Stimulated activated CD4-positive, alpha-beta T cell treated with anti-CD3 and anti-CD28 coated beads, TNF-alpha, amount 100 ng/mL, for 48 hours (primary cell): ENCODE data around the gene DLGAP1.

ENCODE experiments used
- DNase-seq, 3 donors: peaks; one replicate each; pipeline ENCODE4 v3.0.0-alpha.2; 2020; ENCODE audit warnings: low read depth in 3 of 3

DLGAP1 gene

DNA sequence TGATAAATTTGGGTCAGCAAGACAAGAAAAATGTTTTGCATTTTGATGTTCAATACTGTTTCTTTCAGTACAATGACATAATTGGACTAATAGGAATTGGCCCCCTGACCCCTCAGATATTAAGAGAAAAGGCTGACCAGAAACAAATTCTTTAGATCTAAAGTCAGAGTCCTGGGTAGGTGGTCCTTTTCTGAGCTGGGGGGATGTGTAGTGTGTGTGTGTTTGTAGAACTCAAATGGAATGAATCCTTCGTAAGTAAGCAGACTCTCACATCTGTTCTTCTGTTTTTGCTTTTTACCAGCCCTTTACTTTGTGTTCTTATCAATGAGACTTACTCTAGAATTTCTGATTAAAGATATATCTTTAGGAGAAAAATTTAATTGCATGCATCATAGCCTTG, 677.4 kb downstream of the DLGAP1 start:
- DNase-seq: no peak

DNA sequence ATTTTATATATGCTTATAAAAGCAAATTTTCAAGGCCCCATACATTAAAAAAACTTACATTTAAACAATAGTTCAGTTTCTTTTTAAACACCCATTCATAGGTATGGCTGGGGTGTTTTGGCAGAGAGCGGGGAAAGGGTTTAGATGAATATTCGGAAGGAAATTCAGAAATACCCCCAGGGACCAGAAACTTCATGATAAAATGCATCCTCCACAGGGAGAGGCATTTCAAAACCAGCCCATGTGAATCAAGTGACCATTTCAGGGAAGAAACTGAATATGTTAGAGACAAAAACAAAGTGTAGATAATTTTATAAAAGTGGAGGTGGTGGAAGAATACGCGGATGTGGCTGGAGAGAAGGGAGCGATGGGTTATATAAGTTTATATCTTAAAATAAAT, 678.0 kb downstream of the DLGAP1 start:
- no peak for DNase-seq

DNA sequence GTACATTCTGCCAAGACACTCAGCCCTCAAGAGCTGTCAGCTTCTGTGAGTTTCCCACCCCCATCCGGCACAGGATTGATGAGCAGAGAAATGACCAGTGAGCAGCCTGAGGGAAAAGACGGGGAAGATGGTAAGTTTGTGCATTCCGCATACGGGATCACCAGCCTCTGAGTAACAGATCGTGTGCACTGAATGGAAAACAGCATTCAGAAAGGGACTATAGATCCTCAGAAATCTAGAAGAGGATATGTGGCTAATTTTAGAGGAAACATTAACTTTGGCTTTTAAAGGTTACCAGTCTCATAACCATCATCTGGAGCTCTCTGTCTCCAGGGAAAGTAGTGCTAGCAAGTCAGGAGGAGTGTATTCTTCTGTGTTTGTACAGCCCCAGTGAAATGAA, 679.1 kb downstream of the DLGAP1 start:
- no peak for DNase-seq

DNA sequence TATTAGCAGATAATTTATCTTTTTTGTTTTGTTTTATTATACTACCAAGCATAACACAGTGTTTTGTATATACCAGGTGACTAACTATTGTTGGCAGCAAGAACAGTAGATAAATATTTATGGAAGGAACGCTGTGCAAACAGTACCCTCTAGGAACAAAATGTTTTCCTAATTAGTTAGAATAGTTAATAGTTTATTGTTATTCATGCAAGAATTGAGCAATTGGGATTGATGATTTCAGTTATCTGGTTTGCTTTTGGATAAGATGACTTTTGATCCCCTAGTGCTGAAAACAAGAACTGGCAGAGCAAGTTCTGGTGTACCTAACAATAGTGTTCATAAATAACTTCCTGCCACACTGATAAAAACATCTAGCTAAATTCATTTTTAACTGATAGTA, 681.8 kb downstream of the DLGAP1 start:
- DNase-seq: no peak

DNA sequence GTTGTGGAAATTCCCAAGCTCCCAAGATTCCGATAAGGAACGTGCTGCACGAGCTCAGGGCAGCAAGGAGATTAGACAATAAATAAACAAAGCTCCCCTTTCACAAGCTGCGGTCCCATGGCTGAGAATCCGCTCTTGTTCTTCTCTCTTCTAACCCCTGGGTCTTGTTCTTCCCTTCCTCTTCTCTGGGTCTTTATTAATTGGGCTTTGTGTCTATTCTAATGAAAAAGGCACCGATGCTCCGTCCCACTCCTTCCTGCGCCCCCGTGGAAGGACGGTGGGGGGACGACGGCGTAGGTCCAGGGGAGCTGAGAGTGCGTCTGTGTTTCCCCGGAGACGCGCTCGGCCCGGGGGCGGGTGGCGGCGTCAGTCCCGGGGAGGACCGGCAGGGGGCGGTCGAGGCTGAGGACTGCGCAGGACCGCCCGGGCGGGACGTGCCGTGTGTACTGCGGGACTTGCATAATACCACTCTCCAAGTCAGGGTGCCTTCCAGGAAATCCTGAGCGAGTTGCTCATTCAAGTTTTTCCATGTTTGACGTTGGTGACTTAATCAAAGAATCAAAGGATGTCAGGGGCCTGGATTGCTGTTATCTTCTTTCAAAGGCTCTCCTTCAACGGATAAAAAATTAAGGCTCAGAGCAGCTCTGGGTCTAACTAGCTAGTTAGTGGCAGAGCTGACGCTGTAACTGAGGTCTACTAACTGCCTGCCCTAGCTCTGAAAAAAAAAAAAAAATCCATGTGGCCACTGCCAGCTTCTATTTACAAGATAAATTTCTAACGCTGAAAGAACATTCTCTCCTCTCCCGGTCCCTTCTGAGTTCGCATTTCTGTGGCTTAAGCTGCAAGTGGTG, 683.8 kb downstream of the DLGAP1 start:
- DNase-seq: peak; percentile 68 to 72 (median 71)

DNA sequence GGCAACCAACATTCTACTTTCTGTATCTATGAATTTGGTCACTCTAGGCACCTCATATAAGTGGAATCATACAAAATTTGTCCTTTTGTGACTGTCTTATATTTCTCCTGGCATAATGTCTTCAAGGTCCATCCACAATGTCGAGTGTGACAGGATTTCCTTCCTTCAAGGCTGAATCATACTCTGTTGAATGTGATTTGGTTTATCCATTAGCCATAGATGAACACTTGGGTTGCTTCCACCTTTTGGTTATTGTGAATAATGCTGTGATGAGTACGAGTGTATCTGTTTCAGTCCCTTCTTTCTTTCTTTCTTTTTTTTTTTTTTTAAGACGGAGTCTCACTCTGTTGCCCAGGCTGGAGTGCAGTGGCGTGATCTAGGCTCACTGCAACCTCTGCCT, 693.8 kb downstream of the DLGAP1 start:
- no peak for DNase-seq

DNA sequence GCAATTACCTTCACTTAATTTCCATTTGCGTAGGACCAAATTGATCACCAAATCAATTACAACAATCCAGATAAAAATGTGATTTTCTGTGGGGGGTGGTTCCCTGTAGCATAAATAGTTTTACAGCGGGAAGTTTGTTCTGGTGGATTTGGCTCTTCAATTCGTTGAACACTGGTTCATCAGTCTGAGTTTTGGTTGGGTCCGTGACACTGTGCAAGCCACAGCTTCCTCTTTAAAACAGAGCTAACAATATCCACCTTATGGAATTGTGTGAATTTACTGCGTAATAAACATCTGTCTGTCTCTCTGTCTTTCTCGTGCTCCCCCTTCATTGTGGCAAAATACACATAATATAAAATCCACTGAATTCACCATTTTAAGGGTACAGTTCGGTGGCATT, 694.4 kb downstream of the DLGAP1 start:
- no peak for DNase-seq

DNA sequence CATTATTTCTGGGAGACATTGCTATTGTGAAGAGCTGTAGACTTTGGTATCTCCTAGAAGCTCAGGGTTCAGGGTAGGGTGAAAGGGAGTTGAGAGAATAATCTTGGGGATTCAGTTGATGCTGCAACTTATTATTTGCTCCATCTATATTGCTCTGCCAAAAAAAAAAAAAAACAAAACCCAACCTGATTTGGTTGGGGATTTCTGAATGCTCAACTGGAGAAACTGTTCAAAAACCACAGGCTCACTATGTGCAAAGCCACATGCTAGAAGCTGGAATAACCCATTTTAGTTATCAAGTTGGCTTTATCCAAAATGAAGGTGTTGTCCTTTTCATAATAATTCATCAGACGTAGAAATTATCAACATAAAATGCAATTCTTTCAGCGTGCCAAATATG, 696.0 kb downstream of the DLGAP1 start:
- no peak for DNase-seq

DNA sequence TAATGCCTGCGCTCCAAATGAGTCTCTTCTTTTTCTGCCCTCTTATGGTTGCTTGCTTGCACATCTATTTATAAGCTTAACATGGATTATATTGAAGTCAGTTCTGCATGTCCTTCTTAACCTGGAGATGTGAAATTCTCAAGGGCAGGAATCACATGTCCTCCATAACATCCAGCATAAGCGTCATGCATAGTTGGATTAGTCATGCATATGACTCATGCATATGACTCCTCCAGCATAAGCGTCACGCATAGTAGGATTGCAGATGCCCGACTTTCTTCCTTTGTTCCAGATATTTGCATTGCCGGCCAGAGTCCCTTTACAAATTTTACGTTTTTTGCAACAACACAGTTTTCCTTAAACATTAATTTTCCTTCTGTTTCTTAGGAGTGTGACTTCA, 696.6 kb downstream of the DLGAP1 start:
- DNase-seq: no peak

DNA sequence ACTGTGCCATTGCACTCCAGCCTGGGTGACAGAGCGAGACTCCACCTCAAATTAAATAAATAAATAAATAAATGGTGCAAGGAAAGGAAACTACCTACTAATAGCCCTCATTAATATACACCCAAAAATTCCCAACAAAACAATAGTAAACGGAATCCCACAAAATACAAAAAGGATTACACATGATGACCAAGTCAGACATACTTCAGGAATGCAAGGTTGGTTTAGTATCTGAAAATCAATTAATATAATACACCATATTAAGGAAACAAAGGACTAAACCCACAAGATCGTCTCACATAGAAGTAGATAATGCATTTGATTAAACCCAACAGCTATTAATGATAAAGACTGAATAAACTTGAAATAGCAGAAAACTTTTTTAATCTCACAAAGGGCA, 697.7 kb downstream of the DLGAP1 start:
- DNase-seq: no peak

DNA sequence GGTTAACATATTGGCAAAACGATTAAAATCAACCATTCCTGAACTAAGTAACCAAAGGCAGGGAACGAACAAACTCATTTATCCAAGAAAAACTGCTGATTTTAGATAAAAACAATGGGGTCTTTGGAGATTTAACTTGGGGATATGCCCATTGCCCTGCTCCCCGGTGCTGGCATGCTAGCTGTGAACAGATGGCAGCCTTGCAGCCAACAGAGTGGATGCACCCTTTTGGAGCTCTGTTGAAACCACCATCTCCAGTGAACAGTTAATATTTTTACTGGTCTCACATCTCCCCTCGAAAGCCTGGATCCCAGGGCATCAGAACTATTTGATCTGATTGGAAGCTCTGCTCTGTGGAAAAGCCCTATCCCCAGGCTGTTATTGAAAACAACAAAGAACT, 702.0 kb downstream of the DLGAP1 start:
- no peak for DNase-seq

DNA sequence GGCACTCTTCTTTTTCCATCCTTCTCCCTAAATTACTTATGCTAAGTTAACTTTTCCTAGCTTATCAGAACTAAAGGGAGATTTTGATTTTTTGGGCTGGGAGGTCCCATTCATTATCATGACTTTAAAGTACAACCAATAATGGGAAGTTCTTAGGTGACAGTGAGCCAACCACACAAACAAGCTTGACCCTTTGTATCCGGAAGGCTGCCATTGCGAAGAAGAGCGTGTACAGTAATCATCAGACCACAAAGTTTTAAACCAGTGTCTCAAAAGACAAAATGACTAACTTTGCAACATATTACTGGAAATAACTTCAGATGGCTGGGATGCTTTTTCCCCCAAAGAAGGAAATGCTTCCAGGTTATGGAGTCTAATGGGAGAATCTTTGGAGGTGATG, 707.0 kb downstream of the DLGAP1 start:
- DNase-seq: no peak

DNA sequence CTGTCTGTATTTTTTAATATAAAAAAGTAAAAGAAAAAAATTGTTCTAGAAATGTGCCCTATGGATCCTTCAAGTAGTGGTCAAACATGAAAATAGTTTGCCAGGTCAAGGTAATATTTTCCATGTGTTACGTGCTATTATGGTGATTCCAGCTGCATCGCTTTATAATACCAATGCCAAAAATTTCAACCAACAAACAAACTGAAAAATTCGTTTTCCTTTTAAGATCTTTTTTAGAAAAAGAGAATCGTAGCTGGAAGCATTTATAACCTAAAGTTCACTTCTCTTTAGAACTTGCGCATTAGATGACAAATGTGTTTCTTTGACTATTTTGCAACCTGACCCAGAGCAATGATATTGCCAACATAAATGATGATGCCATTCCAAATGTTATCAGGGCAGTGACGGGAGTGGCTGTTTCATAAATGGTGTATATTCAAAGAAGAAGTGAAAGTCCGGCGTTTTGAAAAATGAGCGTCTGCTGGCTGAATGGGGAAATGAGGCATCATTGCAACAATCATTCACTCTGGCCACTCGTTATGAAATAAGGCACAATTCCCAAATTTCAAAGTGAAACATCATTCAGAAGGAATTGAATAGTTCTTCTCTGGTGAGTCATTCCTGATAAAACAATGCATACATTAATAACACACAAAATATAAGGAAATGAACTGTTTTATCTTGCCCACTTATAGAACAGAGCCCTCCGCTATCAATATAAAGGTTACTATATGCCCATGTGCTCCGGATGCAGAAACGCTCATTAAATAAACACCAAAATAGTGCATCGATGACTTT, 707.7 kb downstream of the DLGAP1 start:
- no peak for DNase-seq

DNA sequence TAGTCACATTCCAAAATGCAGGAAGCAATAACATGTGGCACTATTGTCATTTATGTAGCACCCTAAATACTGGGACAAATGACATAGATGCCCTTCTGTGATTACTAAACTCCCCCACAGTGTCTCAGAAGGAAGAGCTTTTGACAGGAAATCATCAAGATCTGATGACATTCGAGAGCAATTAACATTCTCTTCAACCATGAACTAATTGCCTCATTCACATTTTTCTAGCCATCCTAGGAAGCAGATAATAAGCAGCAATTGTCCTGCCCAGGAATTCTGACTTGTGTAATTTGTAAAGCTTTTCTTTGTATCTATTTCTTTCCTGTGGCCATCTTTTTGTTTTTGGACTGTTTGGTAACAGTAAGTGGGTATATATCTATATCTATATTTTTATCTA, 712.6 kb downstream of the DLGAP1 start:
- DNase-seq: no peak

DNA sequence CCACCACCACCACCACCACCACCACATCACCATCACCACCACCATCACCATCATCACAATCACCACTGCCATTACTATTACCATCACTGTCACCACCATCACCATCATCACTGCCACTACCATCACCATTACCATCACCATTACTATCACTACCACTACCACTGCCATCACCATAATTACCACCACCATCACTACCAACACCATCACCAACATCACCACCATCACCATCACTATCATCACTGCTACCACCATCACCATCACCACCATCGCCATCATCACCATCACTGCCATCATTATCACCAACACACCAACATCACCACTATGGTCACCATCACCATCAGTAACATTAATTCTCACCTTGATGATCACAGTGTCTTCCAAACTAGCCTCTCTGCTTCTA, 713.8 kb downstream of the DLGAP1 start:
- no peak for DNase-seq

DNA sequence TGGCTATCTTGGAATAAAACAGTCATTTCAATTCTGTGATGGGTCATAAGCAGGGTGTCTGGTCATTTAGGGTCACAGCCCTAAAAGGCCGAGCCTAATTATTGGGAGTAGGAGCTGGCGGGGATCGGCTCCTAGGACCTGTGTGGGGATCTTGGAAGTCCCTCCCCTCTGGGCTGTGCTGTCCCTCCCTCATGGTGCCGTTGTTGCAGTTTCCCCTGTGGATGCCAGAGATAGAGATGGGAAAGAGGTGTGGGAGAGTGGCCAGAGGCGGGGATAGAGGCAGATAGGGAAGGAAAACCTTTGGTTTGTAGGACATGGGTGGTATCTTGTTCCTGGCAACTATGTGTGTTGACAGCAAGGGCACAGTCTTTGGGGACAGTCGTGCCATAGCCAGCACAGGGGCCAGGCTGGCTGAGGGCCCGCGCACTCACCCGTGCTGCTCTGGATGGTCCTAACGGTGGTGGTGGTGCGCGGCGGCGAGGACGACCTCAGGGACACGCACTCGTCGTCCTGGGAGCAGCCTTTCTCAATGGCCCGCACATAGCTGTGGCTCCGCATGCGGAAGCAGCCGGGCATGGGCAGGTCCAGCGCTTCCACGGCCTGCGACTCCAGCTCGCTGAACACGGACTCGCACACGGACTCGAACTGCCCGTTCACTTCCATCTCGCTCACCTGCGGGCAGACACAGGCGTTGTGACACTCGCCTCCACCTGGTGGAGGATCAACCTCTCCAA, 726.2 kb downstream of the DLGAP1 start:
- no peak for DNase-seq

DNA sequence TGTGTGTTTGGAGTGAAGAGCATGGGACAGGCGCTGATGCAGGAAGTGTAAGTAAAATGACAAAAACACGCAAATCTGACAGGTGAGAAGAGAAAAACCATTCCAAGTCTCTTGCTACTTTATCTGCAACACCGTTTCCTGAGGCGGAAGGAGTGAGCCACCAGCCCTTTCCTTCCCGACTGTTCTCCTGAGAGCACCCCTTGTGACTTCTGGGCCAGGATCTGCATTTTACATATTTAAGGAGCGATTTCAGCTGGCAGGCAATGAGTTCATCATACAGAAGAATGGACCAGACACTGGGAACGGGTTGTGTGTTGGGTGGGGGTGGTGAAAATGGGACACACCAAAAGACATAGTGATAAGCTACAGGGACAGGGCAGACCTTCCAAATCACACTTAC, 727.8 kb downstream of the DLGAP1 start:
- DNase-seq: no peak

DNA sequence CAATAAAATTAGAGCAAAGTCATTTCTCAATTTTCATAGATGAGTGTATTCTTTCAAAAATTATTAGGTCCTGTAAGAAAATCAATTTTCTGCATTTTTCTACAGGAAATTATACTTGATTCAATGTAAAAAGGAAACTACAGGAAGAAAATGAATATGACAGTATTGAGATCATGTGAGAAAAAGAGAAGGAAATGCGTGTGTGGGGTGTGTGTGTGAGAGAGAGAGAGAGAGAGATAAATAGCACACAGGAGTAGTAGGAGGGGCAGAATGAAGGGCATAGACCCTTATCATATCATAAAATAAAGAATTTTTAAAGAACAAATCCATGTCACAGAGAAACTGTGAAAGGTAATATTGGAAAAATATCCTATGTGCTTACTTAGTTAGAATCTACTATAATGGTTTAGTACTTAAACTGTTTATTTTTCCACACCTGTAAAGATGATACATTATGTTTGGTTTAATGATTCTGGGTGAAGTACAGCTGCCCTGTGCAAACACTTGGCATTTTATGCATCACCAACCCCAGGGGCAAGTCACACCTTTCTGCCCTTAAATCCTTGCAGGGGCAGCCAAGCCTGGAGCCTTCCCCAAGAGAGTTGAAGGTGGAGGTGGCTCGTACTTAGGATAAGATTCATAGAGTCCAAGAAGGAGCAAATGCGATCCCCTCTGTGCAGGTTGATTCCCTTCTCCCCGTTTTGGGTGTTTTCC, 728.7 kb downstream of the DLGAP1 start:
- DNase-seq: no peak

DNA sequence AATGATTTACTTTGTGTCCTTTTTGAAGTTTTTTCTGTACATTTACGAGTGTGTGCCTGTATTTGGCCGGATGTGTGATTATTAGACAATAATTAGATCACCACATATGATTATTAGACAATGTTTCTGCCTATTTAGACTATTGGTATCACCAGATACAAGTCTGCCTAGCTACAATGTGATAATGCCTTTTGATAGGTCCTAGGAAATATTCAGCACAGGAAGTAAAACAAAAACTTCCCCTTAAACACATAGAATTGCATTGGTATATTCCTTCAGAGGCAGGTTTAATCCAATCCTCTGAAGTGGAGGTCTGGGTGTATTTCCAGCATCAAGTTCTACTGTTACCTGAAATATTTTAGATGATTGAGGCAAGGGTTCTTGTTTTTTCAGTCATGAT, 730.0 kb downstream of the DLGAP1 start:
- DNase-seq: no peak

DNA sequence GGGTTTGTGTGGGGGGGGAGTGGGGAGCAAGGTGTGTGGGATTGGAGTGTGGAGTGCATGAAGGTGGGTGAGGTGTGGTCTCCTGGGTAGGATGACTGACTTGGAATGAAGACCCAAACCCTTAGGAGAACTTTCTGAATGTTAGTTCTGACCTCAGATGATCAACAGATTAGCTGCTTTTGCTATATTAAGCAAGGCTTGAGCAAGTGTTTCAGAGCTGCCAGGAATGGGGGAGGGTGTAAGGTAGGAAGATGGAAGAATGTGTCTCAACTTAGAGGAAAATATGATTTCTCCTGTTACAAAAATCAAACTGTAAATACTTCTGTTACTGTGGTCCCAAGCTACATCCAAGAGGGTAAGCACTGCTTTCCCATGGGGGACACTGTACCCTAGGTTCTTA, 731.6 kb downstream of the DLGAP1 start:
- DNase-seq: no peak

DNA sequence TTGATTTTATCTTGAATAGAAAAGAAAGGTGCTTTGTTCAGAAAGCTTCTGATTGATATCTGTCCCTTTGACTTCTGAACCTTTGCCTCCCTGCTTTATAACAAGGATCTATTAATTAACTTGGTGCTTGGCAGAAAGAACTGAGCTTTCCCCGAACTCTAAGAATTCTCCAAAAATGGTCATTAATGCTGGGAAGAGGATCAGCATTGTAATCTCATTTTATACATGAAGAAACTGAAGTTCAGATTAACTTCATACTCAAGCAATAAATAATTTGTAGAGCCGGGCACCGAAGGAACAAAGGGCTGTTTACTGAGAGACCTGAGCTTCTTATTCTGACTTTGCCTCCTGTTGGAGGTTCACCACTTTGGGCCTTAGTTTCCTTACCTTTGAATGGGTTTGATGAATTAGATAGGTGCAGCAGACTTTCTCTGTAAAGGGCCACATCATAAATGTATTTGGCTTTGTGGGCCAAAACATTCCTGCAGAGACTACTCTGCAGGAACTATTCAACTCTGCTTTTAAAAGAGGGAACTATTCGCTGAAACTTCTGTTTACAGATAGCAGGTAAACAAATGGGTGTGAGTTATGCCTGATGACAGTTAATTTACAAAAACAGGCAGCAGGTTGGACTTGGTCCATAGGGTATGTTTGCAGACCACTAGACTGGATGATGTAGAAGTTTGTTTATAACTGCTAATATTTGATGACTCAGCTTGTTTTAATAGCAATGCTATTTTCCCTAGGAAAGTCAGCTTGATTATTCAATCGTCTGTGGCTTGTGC, 732.3 kb downstream of the DLGAP1 start:
- DNase-seq: no peak
